HG03342 (cell line): ENCODE data around the gene TPD52L1.

Experiments
- ATAC-seq: cut with Tn5 transposase; IDR thresholded peaks from one replicate; pipeline ENCODE4 v1.9.1; 2021; ENCODE audit warnings: mild to moderate bottlenecking, moderate library complexity; ENCODE audit not compliant: unreplicated experiment

The TPD52L1 gene

GRCh38 chr6:125233202-125233601 lies 79.6 kb downstream of the TPD52L1 start:
- no peak for ATAC-seq

DNA sequence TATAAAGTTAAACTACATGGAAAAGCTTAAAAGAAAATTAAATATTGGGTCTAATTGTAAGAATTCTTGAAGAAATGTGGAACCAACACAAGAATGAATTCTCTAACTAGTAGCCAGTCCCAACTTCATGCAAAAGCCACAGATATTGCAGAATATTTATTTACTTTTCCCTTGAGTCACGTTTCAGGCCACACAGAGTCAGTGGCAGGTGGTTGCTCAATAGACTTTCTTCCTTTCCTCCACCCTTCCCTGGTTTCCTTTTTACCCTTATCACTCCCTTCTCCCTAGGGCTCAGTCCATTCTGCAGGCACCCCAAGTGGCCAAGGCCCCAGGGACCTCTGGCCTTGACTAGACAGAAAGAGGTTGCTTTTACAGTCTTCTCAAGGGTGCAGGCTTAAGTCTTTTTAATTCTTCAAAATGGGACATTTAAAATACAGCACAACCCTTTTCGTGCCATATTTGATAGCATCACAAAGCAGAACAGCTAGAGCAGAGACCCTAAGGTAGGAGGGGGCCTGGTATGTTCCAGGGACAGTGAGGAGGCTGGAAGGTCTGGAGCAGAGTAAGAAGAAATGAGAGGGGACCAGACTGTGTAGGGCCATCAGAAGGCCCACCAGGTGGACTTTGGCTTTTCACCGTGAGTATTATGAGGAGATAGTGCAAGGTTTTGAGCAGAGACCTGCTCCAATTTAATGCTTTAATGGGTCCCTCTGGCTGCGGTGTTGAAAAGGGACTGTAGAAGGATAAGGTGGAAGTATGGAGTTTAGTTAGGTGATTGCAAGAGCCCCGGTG lies 83.2 kb downstream of the TPD52L1 start:
- no peak for ATAC-seq

DNA sequence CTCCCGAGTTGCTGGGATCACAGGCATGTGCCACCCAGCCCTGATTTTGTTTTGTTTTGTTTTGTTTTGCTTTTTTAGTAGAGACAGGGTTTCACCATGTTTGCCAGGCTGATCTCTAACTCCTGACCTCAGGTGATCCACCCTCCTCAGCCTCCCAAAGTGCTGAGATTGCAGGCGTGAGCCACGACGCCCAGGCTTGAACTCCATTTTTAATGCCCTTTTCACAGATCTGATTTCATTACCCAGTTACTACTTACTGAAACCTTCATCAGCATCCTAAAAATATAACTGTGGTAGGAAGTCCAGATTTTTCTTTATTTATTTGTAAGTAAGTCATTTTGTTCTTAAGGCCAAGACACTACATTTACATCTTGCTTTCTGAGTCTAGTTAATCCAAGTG lies 84.2 kb downstream of the TPD52L1 start:
- no peak for ATAC-seq

DNA sequence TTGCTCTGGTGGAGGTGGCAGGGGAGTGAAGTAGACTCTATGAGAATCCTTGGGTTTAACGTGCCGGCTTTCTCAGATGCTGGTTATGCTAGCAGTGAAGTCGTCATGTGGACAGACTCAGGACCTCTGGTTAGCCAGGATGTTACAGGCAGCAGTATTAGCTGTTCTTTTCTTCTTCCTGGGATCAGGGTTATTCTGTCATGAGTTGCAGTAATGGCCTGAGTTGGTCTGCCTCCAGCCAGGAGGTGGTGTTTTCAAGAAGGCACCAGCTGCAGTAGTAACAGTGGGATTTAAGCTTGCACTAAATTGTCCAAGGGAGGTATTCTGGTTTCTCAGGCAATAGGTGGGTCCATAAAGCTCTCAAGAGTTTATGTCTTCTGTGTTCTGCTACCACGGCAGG lies 91.5 kb downstream of the TPD52L1 start:
- no peak for ATAC-seq

DNA sequence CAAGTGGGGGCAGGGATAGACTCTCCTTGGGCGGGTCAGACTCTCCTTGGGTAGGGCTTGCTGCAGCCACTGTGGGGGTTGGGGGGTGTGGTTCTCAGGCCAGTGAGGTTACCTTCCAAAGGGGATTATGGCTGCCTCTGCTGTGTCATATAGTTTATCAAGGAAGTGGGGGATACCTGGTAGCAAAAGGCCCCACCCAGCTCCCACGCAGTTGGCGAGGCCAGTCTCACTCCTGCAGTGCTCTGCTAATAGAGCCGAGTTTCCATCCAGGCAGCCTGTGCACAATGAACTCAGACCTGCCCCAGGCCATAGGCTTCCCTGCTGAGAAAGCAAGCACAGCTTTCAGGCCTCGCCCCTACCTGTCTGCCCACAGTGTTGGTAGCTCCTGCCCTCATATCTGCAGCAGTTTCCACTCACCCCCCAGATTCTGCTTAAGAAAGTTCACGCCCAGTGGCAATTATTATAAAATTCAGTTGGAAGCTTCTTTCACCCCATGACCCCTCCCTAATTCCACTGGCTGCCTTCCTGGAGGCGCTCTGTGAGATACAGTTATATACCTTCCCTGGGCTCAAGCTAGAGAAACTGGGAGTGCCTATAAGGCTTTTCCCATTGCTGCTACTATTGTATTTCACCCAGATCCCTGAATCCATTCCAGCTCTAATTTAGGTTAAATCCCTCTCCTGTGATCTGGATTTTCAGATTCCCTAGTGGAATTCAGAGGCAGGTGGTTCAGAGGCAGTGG lies 92.1 kb downstream of the TPD52L1 start:
- no peak for ATAC-seq

DNA sequence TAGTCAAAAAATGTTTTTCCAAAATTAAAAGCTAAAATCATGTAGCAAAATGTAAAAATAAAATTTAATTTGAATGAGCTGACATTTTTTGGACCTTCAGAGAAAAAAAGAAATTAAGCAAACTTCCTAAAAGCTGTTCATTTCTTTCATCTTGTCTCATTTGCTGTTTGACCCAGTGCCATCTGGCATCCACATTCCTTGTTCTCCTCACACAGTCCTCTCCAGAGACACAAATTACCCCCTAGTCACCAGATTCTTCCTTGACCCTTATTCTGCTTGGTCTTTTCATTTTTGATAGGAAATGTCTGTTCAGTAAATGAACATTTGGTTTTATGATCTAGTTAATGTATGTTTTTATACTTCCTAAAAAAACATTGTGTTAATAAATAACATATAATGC lies 93.0 kb downstream of the TPD52L1 start:
- ATAC-seq: no peak

DNA sequence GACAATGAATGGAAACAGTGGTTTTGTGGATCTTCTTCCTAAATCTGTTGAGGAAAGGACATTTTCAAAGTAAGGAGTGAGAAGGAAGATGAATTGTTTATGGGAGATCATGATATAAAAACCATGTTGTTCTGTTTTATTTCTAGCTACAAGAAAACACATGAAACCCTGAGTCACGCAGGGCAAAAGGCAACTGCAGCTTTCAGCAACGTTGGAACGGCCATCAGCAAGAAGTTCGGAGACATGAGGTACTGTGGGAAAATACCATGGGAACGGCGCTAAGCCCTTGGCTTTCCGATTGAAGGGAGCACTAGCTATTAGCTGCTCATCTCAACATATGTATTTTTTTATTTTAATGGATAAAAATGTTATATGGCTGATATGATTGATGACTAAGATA lies 94.6 kb downstream of the TPD52L1 start:
- ATAC-seq: no peak

DNA sequence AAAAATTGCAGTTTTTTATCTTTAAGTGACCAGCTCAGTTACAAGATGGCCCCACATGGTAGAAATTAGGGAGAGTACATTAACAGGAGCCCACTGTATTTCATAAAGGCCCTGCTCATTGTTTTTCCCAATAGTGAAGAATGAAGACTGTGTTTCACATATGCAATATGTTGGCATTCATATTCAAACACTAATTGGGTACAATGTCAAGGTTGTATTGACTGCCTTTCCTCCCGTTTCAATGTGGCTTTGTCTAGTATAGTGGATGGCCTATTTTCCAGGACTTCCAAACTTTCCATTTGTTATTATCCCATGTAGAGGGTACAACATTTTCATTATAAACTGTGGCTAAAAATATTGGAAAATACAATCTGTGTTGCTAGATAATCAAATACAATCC lies 96.9 kb downstream of the TPD52L1 start:
- ATAC-seq: no peak

GRCh38 chr6:125251516-125252220 lies 98.1 kb downstream of the TPD52L1 start:
- ATAC-seq: no peak

DNA sequence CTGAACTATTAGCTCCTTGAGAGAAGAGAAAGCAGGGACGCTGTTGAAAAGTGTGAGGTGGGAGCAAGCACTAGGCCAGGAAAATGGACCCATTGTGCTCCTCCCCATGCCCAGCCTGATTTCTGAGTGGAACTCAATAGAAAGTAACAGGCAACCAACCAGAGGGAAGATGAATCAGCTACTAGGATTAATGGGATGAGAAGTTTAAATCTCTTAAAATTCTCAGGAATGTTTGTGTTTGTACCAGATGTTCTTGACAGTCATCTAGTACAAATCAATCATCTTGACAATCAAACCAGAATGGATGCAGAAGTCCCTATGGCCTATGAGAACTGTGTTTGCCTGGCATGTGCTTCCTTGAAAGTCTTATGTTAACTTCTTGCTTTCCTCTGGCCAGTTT lies 99.3 kb downstream of the TPD52L1 start:
- ATAC-seq: no peak

DNA sequence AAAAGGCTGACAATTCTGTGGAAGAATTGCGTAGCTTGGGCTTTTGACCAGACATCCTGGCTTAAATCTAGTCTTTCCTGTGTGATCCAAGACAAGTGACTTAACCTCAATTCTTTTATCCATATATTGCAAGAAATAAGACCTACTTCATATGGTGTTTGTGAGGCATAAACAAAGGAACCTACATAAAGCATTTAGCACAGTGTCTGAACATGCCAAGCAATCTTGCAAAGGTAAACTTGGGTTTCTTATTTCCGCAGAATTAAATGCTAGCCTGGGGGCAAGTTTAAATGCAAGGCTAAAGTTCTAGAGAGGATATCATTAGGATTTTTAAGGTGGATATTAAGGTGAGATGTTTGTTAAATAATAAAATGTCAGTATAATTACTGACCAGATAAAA lies 100.3 kb downstream of the TPD52L1 start:
- ATAC-seq: no peak

DNA sequence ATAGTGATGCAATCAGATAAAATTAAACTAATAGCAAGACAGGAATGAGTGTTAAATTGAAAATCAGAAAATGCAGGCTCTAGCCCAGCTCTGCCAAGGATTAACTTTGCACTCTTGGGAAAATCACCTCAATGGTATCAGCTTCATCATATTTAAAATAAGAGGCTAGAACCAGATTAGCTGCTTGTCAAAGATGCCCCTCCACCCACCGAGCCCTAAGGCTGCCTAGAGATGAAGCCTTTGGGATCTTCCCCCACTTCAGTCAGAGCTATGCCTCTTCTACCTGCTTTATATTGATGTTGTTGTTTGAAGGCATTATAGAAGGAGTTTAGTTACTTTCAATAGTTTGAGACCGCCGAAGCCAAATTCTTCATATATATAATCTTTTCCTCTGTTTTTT lies 100.7 kb downstream of the TPD52L1 start:
- ATAC-seq: no peak

- no peak for ATAC-seq
Measured at GRCh38 chr6:125255201-125255600, 101.6 kb downstream of the TPD52L1 start.

- no peak for ATAC-seq
Measured at GRCh38 chr6:125257351-125257750, 103.8 kb downstream of the TPD52L1 start.

DNA sequence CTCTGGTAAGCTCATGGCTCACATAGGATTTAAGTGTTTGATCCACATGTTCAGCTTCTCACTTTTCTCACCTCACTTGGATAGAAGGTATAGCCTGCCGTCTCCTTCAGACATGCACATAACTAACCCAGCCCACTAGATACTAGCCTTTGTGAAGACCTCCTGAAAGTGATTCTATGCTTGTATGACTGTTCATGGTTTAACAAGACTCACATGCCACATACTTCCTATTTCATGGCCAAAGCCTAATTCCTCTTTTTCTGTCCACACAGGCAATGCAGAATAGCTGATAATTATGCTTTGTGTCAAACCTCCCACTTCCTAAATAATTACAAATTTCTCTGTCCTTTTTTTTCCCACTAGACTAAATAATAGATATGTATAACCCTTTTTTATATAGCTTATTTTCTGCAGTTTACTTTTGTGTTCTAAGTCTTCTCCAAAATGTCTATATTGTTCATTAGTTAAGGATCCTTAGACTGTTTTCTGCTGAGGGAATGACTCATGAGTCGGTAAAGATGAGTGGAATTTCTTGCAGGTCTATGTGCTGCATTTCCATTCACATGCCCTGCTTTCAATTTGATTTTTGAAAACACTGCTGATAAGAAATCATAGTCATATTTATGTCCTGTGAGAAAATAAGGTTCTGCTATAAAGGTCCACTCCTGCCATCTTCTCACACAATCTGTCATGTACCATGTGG lies 105.2 kb downstream of the TPD52L1 start:
- ATAC-seq: peak; percentile 59

GRCh38 chr6:125259354-125259736 lies 105.8 kb downstream of the TPD52L1 start:
- ATAC-seq: no peak

- ATAC-seq: no peak
Measured at GRCh38 chr6:125262016-125263013, 108.7 kb downstream of the TPD52L1 start.

GRCh38 chr6:125264476-125264875 lies 110.9 kb downstream of the TPD52L1 start:
- ATAC-seq: no peak

DNA sequence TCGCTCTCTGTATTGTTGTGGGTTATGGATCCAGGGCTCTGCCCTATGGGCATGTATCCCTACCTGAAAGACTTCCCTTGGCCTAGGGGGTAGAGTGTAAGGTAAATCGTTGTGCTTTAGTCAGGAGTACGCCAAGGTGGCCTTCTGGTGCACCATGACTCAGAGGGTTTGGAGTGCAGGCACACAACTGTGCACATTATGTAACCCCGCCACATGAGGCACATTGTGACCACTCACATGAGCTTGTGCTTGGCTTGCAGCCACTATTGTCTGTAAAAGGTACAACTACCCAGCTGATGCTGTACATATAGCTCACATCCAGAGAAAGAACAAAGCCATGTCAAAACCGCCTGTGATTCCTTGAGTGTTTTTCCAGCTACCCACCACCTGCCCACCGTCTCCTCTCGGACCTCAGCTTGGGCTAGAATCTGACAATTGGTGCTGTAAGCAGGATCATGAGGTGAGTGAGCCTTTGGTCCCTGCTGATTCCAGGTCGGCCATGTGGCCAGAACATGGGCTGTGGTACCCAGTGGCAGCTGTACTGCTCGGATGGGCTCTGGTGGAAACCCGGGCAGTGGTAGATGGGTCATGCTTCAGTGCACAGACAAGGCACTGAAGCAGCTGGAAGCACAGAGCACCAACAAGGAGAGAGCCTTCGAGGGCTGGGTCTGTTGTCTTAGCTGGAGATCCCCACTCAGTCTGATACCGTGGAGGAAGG lies 114.4 kb downstream of the TPD52L1 start:
- ATAC-seq: no peak
